NCI-H2029 treated with DMSO at 0.1 percent for 48 hours (cell line): ENCODE measurements around the gene BDH1.
"Not testable (repeated sequence)": the region's sequence is repeated elsewhere in the genome, so short reads cannot be mapped to it uniquely, and the experiment has no call there.

Experiments used
- DNase-seq: peaks from one replicate; lab custom pipeline; 2025; lab: John Stamatoyannopoulos, UW

BDH1 gene

DNA sequence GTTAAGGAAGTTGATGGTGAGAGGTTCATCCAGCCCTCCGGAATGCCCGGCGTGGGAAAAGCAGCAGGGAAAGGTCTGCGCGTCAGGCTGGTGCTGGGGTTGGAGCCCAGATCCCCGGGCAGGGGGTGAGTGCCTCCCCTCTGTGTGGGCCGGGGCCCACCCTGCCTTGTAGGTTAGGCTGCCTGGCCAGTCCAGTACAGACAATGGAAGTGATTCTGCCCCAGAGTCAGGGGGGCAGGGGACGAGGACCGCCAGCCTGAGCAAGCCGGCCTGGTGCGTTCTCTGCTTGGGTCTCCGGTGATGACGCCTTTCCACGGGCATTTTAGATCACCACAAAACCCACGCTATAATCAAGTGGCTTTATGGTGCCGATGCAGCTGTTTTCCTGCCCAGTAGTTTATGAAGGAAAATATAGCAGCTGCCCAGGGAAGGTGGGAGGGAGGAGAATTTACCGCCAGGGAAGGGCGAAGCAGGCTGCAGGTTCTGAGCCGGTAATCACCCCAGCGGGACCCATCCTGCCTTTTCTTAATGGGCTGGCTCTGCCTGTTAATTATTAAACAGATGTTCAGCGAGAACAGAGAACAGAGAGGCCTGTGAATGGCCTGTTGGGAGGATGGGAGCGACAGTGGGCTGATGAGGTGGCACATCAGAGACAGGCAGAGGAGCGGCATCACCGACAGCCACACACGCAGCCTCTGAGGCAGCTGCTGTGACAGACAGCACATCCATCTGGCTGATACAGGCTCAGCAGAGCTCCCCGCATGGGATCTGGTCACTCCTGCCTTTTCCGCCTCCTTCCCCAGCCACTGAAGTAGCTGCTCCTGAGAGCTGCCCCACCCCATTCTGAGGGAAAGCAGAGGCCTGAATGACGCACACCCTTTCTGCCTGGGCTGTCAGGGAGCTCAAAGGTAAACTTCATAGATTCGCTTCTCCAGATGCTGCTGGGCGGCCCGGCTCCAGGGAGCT, 35.2 kb downstream of the BDH1 start:
- DNase-seq: no peak

DNA sequence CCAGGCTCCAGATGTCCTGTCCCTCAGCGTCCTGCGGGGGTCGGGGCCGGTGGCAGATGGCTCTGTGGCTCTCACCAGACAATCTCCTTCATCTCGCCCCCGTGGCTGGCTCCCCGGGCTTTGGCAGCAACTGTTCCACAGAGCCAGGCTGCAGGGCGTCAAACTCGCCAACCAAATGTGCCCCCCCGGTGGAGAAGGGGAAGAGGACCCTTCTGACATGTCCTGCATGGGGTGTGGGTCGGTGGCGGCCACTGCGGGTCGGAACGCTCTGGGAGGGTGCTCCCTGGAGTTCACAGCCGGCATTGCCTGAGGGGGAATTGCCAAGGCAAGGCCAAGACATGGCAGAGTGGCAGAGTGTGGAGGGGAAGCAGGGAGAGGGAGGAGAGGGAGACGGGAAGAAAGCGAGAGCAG, 36.0 kb downstream of the BDH1 start:
- DNase-seq: no peak

DNA sequence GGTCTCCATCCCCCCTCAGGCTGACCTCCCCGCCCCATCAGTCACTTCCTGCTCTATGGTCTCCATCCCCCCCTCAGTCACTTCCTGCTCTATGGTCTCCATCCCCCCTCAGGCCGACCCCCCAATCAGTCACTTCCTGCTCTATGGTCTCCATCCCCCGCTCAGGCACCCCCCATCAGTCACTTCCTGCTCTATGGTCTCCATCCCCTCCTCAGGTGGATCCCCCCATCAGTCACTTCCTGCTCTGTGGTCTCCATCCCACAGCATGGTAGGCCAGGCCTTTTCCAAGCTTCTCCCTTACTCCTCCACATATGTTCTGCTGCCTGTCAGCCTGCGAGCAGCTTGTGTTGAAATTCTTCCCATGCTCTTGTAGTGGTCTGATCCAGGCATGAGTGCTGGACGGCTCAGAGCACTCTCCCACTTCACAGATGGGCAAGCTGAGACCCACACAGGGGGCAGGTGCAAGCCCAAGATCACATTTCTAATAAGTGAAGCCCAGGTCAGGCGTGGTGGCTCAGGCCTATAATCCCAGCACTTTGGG, 36.8 kb downstream of the BDH1 start:
- DNase-seq: no peak

DNA sequence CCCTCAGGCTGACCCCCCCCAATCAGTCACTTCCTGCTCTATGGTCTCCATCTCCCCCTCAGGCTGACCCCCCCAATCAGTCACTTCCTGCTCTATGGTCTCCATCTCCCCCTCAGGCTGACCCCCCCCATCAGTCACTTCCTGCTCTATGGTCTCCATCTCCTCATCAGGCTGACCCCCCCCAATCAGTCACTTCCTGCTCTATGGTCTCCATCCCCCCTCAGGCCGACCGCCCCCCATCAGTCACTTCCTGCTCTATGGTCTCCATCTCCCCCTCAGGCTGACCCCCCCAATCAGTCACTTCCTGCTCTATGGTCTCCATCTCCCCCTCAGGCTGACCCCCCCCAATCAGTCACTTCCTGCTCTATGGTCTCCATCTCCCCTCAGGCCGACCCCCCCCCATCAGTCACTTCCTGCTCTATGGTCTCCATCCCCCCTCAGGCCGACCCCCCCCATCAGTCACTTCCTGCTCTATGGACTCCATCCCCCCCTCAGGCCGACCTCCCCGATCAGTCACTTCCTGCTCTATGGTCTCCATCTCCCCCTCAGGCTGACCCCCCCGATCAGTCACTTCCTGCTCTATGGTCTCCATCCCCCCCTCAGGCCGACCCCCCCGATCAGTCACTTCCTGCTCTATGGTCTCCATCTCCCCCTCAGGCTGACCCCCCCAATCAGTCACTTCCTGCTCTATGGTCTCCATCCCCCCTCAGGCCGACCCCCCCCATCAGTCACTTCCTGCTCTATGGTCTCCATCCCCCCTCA, 37.7 kb downstream of the BDH1 start:
- DNase-seq: not testable (repeated sequence)

DNA sequence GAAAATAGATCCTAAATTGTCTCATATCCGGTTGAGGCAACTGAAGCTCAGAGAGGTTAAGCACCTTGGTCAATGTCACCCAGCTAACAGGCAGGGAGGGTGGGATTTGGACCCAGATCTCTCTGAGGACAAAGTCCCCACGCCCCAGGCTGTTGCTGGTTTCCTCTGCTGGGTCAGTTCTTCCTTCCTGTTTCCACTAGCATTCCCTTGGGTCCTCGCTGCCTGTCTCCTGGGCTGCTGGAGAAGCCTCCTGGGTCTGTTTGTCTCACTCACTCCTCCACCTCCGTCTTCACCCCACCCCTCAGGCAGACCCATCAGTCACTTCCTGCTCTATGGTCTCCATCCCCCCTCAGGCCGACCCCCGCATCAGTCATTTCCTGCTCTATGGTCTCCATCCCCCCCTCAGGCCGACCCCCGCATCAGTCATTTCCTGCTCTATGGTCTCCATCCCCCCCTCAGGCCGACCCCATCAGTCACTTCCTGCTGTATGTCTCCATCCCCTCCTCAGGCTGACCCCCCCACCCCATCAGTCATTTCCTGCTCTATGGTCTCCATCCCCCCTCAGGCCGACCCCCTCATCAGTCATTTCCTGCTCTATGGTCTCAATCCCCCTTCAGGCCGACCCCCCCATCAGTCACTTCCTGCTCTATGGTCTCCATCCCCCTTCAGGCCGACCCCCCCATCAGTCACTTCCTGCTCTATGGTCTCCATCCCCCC, 38.7 kb downstream of the BDH1 start:
- not testable (repeated sequence) for DNase-seq

DNA sequence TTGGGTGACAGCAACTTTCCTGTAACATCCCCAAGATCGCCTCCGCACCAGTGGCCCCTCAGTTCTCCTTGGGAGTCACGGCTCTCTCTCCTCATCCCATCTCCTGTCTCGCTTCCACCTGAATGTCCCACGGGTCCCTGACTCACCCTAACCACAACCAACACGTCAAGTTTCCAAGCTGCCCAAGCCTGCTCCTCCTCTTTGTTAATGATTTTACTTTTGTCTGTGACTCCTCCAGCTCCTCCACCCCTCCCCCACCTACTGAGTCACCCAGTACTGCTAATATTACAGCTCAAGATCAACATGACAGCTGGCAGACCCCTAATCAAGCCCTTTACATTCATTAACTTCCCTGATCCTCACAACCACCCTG, 39.3 kb downstream of the BDH1 start:
- no peak for DNase-seq

DNA sequence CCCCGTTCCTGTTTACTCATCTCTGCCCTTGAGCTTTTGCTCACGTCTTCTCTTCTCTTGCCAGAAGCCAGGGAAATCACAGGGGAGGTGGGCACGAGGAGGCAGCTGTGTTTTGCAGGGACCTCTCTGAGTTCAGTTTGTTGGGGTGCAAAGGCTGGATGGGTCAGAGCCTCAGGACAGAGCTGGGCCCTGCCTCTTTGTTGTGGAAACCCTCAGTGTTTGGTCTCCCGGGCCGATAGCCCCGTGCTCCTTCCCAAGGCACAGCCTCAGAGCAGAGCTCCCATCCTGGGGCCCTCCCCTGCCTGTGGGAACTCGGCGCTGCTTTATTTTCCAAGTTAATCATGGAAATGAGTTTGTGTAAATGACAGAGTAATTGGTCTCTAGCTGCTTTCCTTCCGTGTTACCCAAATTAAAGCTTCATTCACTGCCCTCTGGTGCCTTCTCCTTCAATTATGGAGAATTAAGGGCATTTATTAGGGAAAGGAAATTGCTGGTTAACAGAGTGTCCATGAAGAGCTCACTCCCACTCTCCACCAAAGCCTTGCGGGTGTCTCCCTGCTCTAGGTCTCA, 40.9 kb downstream of the BDH1 start:
- DNase-seq: no peak

DNA sequence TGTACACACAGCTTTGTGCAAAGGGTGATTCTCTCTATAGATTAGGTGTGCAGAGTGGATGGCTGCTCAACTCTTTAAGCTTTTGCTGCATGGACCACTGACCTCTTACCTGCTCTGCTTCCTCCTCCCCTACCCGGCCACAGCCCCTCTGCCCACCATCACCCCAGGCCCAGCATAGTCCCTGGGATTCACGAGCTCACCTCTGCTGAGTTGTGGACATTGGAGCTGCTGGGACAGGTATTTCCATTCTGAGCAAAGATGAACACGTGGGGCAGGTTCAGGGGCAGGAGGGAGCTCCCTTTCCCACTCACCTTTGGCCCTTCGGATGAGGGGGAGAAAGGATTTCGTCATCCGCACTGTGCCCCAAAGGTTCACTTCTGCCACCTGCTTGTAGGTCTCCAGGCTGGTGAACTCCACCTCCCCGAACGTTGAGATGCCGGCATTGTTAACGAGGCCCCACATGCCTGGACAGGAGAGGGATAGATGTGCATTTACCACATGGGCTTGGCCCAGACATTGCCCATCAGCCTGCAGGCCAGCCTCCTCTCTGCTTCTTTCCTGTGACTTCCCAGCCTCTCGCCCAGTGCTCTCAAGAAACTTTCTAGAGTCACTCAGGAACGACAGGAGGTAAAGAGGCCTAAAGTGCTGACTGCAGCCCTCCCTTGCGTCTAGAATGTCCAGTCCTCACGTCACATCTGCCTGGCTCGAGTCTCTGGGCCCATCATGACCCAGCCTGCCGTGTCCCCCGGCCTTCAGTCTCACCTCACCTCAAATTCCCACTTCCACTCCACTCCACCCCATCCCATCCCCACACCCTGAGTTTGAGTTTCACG, 41.6 kb downstream of the BDH1 start:
- DNase-seq: no peak

DNA sequence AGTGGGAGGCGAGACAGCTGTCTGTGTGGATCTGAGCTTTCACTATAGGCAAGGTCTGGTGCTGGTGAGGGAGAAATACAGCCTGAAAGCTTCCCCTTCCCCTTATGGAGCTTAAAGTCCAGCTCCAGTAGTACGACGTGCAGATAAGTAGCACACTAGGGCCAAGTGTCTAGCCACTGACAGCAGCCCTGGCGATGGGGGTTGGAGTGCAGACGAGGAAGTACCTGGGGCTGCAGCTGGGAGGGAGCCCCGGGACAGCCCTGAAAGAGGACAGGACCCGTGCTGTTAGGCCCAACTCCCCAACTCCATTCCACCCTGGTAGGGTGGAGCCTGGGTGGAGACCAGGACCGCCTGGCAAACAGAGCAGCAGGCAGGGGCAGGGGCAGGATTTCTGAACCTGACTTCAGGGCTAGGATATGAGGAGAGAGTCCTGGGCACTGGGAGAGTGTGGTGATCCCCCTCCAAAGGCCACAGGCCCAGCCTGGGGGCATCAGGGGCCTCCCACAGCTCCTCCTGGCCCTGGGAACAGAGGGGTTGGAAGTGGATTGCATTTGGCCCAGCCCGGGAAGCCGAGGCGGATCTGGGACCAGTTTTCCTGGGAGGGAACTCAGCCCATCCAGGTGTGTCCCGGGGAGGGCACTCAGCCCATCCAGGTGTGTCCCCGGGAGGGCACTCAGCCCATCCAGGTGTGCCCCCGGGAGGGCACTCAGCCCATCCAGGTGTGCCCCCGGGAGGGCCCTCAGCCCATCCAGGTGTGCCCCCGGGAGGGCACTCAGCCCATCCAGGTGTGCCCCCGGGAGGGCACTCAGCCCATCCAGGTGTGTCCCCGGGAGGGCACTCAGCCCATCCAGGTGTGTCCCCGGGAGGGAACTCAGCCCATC, 42.8 kb downstream of the BDH1 start:
- no peak for DNase-seq

DNA sequence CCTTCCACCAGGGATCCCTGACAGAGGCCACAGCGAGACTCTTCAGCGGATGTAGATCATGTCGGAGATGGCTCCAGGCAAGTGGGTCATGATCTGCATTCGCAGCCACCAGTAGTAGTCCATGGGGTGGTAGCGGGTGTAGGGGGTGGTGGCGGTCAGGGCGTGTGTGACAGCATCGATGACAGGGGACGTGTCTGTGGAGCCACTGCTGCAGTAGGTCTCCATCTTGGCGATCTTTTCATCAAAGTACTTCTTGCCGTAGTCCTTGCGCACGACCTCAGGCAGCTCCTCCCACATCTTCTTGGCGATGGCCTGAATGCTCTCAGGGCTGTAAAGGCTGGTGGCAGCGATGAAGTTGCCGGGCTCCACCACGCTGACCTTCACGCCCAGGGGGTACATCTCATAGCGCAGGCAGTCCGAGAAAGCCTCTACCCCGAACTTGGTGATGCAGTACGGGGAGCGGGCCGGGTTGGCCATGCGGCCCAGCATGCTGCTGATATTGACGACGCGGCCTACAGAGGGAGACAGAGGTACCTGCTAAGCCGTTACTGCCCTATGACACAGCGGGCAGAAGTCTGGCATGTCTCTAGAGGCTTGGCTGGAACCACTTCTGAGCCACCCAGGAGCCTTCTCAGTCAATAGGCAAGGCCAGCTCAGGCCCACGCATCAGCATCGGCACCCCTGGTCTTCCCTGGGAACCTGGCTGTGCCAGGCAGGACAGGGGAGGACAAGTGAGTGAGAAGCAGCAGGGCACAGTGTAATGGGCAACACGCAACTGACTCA, 43.7 kb downstream of the BDH1 start:
- DNase-seq: no peak

DNA sequence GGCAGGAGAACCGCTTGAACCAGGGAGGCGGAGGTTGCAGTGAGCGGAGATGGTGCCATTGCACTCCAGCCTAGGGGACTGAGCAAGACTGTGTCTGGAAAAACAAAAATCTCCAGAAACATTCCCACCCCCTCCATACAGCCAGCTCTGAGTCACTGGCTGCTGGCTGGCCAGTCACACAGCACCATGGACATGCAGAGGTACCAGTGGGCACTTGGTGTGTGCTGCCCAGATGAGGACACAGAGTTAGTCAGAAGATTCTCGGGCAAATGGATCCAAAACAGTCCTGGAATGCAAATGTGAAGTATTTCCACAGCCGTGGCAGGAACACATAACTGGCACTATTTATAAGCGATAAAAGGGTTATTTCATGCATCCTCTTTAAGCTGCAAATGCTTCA, 44.6 kb downstream of the BDH1 start:
- no peak for DNase-seq

DNA sequence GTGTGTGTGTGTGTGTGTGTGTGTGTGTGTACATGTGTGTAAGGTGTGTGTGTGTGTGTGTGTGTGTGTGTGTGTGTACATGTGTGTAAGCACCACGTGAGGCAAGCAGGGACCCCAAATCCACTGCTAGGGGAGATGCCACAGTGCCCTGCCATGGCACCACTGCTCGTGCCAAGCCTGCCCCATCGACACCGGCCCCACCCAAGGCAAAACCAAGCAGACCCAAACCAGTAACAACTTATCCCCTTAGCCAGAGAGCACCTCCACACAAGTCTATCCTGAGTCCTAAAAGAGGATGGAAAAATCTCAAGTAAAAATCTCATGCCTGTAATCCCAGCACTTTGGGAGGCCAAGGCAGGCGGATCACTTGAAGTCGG, 45.1 kb downstream of the BDH1 start:
- no peak for DNase-seq

DNA sequence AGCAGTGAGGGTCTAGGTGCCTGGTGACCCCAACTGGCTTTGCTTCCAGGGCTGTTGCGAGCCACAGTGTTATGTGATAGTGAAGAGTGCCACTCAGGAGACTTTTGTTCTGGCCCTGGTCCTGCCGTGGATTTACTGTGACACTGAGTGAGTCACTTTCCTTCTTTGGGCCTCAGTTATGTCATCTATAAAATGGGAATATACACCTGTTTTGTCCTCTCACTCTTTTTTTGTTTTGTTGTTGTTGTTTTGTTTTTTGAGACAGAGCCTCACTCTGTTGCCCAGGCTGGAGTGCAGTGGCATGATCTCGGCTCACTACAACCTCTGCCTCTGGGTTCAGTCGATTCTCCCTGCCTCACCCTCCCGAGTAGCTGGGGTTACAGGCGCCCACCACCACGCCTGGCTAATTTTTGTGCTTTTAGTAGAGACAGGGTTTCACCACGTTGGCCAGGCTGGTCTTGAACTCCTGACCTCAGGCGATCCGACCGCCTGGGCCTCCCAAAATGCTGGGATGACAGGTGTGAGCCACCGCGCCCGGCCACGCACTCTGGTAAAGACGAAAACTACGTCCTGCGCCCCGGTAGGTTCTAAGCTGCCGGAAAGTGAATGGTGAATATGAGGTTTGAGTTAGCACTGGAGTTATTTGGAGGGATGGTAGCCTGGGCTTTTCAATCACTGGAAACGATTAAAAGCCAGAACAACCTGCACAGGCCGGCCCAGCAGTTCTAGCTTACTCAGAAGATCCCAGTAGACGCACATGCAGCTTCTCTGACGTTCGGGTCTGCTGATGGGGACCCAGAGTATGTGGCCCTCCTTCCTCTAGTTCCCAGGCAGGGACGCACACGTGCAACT, 46.6 kb downstream of the BDH1 start:
- DNase-seq: no peak

DNA sequence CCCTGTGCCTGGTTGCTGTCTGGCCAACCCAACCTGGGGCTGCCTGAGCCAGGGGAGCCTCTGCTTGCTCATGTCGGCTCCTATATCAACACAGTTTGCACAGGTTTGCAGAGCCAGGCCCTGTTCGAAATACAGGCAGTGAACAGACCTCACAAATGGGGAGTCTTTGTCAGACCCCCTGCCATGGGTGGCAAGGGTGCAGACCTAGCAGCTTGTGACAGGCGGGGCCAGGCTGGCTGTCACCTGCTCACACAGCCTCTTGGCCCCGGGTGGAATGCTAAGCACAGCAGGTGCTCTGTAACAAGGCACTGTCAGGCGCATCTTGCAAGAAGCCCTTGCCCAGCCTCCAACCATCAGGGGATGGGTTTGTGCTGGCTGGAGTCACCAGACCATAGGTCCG, 47.3 kb downstream of the BDH1 start:
- no peak for DNase-seq

DNA sequence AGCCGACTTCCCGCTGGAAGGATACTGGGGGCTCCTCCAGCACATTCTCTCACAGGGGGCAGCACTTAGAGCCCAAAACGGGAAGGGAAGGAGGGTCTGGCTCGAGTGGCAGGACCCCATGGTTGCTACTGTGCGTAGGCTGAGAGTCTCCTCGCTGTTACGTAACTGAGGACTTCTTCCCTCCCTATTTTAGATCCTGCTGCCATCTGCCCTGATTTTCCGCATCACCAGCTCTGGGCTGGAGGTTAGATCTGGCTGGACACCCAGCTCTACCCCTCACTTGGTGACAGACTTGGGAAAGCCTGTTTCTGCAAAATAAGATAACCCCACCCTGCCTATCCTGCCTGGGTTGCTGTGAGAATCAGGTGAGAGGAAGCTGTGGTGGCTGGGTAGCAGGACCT, 47.7 kb downstream of the BDH1 start:
- no peak for DNase-seq

DNA sequence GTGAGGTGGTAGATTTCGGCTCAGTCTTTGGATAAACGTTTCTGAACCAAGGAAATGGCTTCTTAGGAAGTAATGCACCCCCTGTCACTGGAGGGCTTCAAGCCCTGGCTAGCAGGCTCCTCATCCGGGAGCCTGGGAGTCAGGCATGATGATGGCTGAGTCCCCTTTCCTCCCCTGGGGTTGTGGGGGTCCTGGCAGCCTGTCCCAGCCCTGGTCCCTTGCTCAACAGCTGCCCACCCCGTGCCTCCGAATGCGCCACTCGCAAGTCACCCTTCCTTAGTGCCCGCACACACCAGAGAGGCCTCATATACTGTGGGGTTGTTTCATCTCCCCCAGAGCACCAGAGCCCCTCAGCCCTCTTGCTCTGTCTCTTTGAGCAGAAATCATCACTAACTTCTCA, 48.2 kb downstream of the BDH1 start:
- no peak for DNase-seq

DNA sequence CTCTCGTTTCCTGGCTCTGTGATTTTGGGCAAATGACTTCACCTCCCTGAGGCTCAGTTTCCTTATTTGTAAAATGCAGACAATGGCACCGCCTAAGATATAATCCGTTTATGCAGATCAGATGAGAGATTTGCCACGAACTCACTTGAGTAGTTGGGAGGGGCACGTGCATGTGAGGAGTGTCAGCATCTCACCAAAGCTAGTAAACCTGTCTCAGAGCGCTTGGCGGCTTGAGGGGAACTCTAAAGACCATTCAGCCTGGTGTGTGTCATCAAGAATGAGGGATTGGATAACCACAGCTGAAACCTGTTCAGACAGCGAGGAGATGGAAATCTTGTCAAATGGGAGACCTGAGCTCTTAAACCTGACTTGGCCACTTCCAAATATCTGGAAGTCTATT, 48.7 kb downstream of the BDH1 start:
- DNase-seq: no peak

DNA sequence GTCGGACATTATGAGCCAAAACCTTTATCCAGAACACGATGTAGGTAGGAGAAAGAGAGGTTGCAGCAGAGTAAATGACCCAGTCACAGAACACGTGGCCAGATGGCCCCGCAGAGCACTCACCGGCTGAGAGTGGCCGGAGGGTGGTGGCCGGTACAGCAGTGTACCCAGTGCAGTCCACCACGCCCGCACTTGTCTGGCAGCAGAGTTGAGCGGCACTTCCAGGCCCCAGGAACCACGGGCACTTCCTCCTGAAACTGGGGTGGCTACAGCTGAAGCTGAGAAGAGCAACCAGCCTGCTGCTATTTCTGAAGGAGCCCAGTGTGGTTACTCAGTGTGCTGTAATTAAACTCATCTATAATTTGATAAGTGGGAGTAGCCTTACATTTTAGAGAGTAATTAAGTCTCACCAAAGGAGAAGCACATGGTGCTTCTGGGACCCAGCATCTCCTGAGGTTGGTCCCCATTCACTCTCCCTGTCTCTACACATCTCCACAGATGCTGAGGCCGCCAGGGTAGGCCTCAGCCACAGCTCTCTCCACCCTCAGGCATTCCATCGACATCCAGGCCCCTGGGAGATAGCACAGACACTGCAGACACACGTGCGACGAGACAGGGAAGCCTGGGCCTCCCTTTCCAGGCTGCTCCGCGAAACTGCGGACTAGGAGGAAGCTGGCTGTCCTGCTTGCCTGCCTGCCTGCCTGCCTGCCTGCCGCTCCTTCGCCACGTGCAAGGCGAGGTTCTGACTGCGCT, 49.8 kb downstream of the BDH1 start:
- no peak for DNase-seq
